HG02610 (cell line): ENCODE data around the gene MCTS1.
"Not testable (repeated sequence)": the region's sequence is repeated elsewhere in the genome, so short reads cannot be mapped to it uniquely, and the experiment has no call there.

Experiments used
- ATAC-seq: cut with Tn5 transposase; IDR thresholded peaks from one replicate; pipeline ENCODE4 v1.9.1; 2021; ENCODE audit warnings: mild to moderate bottlenecking, moderate library complexity; ENCODE audit not compliant: unreplicated experiment

The MCTS1 gene, protein sequence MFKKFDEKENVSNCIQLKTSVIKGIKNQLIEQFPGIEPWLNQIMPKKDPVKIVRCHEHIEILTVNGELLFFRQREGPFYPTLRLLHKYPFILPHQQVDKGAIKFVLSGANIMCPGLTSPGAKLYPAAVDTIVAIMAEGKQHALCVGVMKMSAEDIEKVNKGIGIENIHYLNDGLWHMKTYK

GRCh38 chrX:120603707-120604360 lies at the start of gene MCTS1:
TSS of gene MCTS1 (plus strand) at chrX:120604101. CDS start at chrX:120604237, 136 bp downstream.
- peak; percentile 97 for ATAC-seq

DNA sequence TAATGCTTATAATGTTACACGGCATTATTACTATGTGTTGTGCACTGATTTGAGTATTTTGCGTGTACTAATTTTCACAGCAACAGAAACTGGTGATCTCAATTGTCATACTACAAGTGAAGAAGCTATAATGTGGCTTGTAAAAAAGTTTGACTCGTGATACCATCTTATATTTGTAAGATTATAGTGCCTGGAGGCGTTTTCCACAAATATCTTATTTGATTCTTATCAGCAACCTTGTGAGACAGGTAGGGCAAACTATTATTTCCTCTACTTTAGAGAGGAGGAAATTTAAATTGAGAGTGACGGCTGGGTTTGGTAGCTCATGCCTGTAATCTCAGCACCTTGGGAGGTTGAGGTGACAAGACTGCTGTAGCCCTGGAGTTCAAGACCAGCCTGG lies 47.6 kb upstream of the MCTS1 start:
- ATAC-seq: no peak

- no peak for ATAC-seq
Measured at GRCh38 chrX:120559804-120560203, 44.1 kb upstream of the MCTS1 start.

- peak; percentile 29 for ATAC-seq
Measured at GRCh38 chrX:120560405-120560841, 43.5 kb upstream of the MCTS1 start.

DNA sequence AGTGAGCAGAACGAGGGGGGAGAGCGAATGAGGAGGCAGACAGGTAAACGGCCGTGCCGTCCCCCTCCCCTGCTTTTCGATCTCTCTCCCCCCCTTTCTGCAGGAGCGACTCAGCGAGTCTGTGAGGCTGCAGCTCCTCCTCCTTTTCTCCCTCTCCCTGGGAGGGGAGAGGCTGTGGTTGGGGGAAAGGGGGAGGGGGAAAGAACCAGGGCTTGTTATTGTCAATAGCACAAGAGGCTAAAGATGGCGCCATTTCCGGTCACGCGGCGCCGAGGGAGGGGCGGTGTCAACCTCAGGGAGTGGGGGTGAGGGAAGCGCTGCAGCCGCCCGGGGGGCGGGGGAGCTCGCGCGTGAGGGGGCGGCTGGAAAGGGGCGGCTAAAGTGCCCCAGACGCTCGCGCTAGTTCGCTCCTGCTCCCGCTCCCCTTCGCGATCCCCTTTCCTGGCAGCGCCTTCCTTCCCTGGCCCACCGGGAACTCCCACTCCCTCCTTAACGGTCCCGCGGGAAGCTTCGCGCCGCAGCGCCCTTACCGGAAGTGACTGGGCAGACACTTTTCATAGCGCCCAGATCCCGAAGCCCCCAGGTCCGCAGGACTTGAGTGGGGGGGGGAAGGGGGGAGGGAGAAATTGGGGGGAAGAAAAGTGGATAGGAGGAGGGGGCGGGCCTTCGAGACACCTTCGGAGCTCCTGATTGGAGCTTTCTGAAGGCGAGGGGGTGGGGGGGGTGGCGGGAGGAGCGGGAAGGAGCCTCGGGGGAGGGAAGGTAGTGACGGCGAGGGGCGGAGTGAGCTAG lies 42.9 kb upstream of the MCTS1 start, which contains the start of gene CUL4B:
CUL4B (minus strand) TSS at position 121 of the 792 bp plus-strand sequence. CDS start 324 bp downstream, outside the sequence.
- peak; percentile 83 for ATAC-seq

- no peak for ATAC-seq
Measured at GRCh38 chrX:120561634-120562568, 42.0 kb upstream of the MCTS1 start.

DNA sequence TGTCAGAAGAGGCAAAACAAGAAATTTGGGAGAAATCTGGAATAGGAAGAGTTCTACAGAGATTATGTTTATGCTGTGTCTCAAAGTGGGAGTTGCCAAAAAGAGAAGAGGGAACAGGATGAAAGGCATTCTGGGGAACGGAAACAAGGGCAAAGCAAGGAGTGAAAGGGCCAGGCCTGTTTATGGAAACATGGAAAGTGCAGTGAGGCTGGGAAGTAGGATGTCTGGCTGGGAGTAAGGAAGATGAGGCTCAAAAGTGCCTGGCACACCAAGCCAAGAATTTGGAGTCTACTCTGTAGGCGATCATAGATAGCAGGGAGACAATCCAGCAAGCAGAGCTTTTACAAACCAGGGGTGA lies 41.4 kb upstream of the MCTS1 start:
- no peak for ATAC-seq

- ATAC-seq: no peak
Measured at GRCh38 chrX:120564925-120565324, 39.0 kb upstream of the MCTS1 start.

DNA sequence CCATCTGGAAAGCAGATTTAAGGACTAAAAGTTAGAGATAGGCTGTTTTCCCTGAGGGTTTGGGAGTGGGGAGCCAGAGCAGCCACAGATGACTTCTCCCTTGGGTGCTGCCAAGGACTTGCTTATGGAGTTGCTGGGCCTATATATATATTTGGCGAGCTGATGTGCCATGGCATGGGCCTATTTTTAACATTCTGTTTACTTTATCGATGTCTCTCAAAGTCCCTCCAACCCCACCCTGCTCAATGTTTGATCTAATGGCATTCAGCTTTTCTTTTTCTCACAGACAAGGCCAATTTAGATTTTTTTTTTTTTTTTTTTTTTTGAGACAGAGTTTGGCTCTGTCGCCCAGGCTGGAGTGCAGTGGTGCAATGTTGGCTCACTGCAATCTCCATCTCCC lies 37.1 kb upstream of the MCTS1 start:
- ATAC-seq: no peak

- ATAC-seq: no peak
Measured at GRCh38 chrX:120568035-120568434, 35.9 kb upstream of the MCTS1 start.

GRCh38 chrX:120568609-120569008 lies 35.3 kb upstream of the MCTS1 start:
- no peak for ATAC-seq

DNA sequence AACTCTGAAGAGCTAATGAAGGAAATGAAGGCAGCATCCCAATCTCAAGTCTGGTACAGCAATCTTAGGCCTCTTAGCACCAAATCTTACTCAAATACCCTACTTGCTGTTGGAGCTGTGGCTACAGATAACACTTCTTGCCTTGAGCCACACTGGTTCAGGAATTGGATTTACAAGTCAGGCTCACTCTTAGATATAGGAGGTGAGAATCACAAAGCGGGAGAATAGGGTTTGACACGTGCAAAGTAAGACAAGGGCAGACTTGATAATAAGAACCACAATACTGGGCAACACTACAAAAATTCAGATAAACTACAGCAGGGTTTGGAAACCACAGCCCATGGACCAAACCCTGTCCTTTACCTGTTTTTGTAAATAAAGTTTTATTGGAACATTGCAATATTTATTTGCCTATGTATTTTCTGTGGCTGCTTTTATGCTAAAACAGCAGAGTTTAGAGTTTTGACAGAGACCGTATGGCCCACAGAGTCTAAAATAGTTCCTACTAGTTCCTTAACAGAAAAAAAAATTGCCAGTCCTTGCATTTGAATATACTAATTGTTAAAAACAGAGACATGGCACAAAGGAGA lies 33.8 kb upstream of the MCTS1 start:
- ATAC-seq: no peak

DNA sequence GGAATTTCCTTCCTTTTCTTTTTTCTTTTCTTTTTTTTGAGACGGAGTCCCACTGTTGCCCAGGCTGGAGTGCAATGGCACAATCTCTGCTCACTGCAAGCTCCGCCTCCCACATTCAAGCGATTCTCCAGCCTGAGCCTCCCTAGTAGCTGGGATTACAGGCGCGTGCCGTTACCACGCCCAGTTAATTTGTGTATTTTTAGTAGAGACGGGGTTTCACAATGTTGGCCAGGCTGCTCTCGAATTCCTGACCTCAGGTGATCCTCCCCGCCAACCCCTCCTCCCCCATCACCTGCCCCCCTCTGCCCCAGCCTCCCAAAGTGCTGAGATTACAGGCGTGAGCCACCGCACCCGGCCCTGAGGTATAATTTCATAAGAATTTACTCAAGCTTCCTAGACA lies 30.1 kb upstream of the MCTS1 start:
- not testable (repeated sequence) for ATAC-seq

GRCh38 chrX:120575379-120576114 lies 28.4 kb upstream of the MCTS1 start:
- no peak for ATAC-seq

DNA sequence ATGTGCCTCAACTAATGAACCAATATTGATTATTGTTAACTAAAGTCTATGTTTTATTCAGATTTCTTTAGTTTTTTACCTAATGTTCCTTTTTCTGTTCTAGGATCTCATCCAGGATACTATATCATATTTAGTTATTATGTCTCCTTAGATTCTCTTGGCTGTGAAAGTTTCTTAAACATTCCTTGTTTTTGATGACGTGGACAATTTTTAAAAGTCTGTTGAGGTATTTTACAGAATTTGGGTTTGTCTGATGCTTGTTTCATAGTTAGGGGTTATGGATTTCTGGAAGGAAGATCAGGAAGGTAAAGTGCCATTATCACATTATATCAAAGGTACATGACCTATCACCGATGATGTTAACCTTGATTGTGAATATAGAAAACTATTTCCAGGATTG lies 18.2 kb upstream of the MCTS1 start:
- ATAC-seq: no peak

GRCh38 chrX:120604361-120604782 lies 471 bp downstream of the MCTS1 start:
- peak; percentile 70 for ATAC-seq

- ATAC-seq: no peak
Measured at GRCh38 chrX:120612086-120612485, 8.2 kb downstream of the MCTS1 start.

DNA sequence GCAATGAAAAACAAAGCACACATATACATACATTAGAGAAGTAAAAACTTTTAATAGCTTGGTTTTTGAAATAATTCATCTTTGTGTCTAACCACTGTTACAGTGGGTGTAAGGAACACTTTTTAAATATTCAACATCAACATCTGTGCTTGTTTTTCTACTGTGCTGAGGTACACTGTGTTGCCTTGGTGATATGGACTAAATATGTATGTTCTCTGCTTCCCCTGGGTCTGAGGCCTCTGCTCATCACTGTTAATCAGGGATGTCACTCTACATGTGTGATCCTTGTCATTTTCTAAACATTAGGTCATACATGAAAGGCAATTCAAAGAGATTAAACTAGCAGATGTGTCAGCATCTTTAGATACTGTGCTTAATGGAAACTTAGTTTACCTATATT lies 10.9 kb downstream of the MCTS1 start:
- ATAC-seq: no peak

DNA sequence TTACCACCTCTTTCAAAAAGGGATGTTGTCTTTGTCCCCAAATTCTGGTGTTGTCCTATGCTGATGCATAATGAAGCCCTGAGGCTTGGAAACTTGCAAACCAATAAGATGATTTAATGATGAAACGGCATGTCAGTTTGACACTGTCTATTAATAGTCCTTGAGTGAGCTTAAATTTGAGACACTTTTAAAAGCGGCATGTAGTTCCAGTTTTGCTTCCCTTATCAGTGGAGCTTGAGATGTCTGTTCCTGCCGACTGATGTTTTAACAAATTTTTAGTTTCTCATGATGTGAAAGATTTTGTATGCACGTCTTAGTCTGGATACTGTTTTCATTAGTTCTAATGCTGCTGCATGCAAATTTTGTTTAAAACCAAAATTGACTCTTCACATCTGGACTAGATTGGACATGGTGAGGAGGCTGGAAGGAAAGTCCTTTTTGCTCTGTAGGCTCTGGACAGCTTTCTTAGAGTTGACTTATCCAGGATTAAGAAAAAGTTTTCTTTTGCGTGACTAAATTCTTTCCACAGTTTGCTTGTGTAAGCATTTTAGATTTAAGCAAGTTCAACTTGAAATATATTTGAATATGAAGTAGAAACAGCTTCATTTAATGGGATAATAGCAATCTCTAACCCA lies 14.2 kb downstream of the MCTS1 start:
- peak; percentile 46 for ATAC-seq
